GM23338 (cell line): Measurements from ENCODE around the gene TAS2R40. TPM values are rescaled to one million over a fixed set of nuclear protein-coding genes. Genes with fewer than 3 reads are reported as not detected.
A peak's percentile ranks its signal among the peaks of the same experiment; 100 is the strongest.

Experiments
- ATAC-seq: fragments of 200-7000 bp; cut with Tn5 transposase; 3 replicates; pipeline ENCODE4 v1.9.1; 2020
- DNase-seq: peaks from one replicate; pipeline ENCODE4 v3.0.0-alpha.2; 2015; ENCODE audit warnings: low spot score
- H2AFZ ChIP-seq: fragments of 200-600 bp; sonication (generic); 2 replicates; pipeline ENCODE4 v1.8.0; 2016; ENCODE audit warnings: antibody characterized with exemption, mild to moderate bottlenecking, moderate library complexity
- H3F3A ChIP-seq: fragments of 200-600 bp; sonication (generic); replicated peaks from 2 replicates; pipeline ENCODE4 v1.8.0; 2017; ENCODE audit warnings: antibody characterized with exemption, mixed run types, low read depth
- H3K27ac ChIP-seq: fragments of 200-600 bp; sonication (generic); 2 replicates; pipeline ENCODE4 v1.6.1; 2016; ENCODE audit warnings: low read depth
- H3K27me3 ChIP-seq: fragments of 200-600 bp; sonication (generic); 2 replicates; pipeline ENCODE4 v1.8.0; 2016; ENCODE audit warnings: mild to moderate bottlenecking, mixed run types, moderate library complexity; ENCODE audit not compliant: insufficient read depth
- H3K36me3 ChIP-seq: fragments of 200-600 bp; sonication (generic); 2 replicates; pipeline ENCODE4 v1.8.0; 2016; ENCODE audit warnings: mild to moderate bottlenecking; ENCODE audit not compliant: insufficient read depth
- H3K4me1 ChIP-seq: fragments of 200-600 bp; sonication (generic); 2 replicates; pipeline ENCODE4 v1.8.0; 2016; ENCODE audit warnings: mild to moderate bottlenecking, moderate library complexity; ENCODE audit not compliant: insufficient read depth
- H3K4me2 ChIP-seq: fragments of 200-600 bp; sonication (generic); 2 replicates; pipeline ENCODE4 v1.7.1; 2017; ENCODE audit warnings: mixed run types
- H3K4me3 ChIP-seq: fragments of 200-600 bp; sonication (generic); 2 replicates; pipeline ENCODE4 v1.6.1; 2016; ENCODE audit warnings: mixed run types
- H3K79me2 ChIP-seq: fragments of 200-600 bp; sonication (generic); replicated peaks from 2 replicates; pipeline ENCODE4 v1.8.0; 2017; ENCODE audit warnings: mild to moderate bottlenecking; ENCODE audit not compliant: insufficient read depth
- H3K9me2 ChIP-seq: fragments of 200-600 bp; sonication (generic); 2 replicates; pipeline ENCODE4 v1.8.0; 2017; ENCODE audit not compliant: insufficient read depth
- H4K20me1 ChIP-seq: fragments of 200-600 bp; sonication (generic); replicated peaks from 2 replicates; pipeline ENCODE4 v1.8.0; 2017; ENCODE audit warnings: mild to moderate bottlenecking; ENCODE audit not compliant: insufficient read depth
- H3K27ac Mint-ChIP-seq: 2 replicates; pipeline ENCODE4 v1.8.0; 2020; ENCODE audit warnings: inconsistent platforms, mild to moderate bottlenecking, moderate library complexity, mixed read lengths
- H3K27me3 Mint-ChIP-seq: 3 replicates; pipeline ENCODE4 v1.8.0; 2022; ENCODE audit warnings: low read depth, mild to moderate bottlenecking, moderate library complexity, mixed read lengths, inconsistent platforms; ENCODE audit not compliant: insufficient read depth, poor library complexity
- H3K36me3 Mint-ChIP-seq: 3 replicates; pipeline ENCODE4 v1.8.0; 2021; ENCODE audit warnings: low read depth, mild to moderate bottlenecking, inconsistent platforms, moderate library complexity, mixed read lengths
- H3K4me1 Mint-ChIP-seq: 3 replicates; pipeline ENCODE4 v1.8.0; 2020; ENCODE audit warnings: mild to moderate bottlenecking, inconsistent platforms, mixed read lengths
- H3K4me3 Mint-ChIP-seq: 3 replicates; pipeline ENCODE4 v1.8.0; 2021; ENCODE audit warnings: moderate library complexity, mild to moderate bottlenecking, inconsistent platforms, mixed read lengths
- H3K9me3 Mint-ChIP-seq: 3 replicates; pipeline ENCODE4 v1.8.0; 2020; ENCODE audit warnings: moderate library complexity, mild to moderate bottlenecking, inconsistent platforms, mixed read lengths
- CREB1 ChIP-seq: fragments of 250-450 bp; sonication (Bioruptor Pico); IDR thresholded peaks from 2 replicates; pipeline ENCODE4 v1.5.0; 2020; ENCODE audit warnings: low read depth, mild to moderate bottlenecking, moderate library complexity
- ETS1 ChIP-seq: IDR thresholded peaks from 2 replicates; pipeline ENCODE4 v1.6.1; 2016; ENCODE audit warnings: antibody characterized with exemption
- EZH2 ChIP-seq: fragments of 200-600 bp; sonication (generic); IDR thresholded peaks from one replicate; pipeline ENCODE4 v1.8.0; 2017; ENCODE audit warnings: antibody characterized with exemption, mild to moderate bottlenecking, low read depth; ENCODE audit not compliant: unreplicated experiment
- JUNB ChIP-seq: IDR thresholded peaks from one replicate; pipeline ENCODE4 v1.6.1; 2016; ENCODE audit warnings: antibody characterized with exemption; ENCODE audit not compliant: unreplicated experiment
- NANOG ChIP-seq: IDR thresholded peaks from 2 replicates; pipeline ENCODE4 v1.6.1; 2016; ENCODE audit warnings: antibody characterized with exemption, borderline replicate concordance
- POLR2AphosphoS5 ChIP-seq: IDR thresholded peaks from 2 replicates; pipeline ENCODE4 v1.6.1; 2016; ENCODE audit warnings: antibody characterized with exemption, low read depth
- REST ChIP-seq: IDR thresholded peaks from one replicate; pipeline ENCODE4 v1.6.1; 2018; ENCODE audit warnings: antibody characterized with exemption; ENCODE audit not compliant: unreplicated experiment
- STAT1 ChIP-seq: IDR thresholded peaks from one replicate; pipeline ENCODE4 v1.6.1; 2016; ENCODE audit warnings: antibody characterized with exemption; ENCODE audit not compliant: unreplicated experiment
- ZNF114 ChIP-seq: fragments of 250-450 bp; sonication (Bioruptor Pico); IDR thresholded peaks from 2 replicates; pipeline ENCODE4 v1.5.0; 2020; ENCODE audit warnings: mild to moderate bottlenecking, moderate library complexity
- polyA plus RNA-seq: library from polyadenylated mRNA; unstranded; fragments of >200 nt; fragmentation: Nextera tagmentation; extraction: Ambion mirVana; gene quantifications from 2 replicates; pipeline ENCODE4 v1.2.1, GENCODE V29; 2016
- total RNA-seq: library from RNA; depleted of rRNA; stranded (reverse); fragments of >200 nt; shearing (Covaris generic); gene quantifications from 2 replicates; pipeline ENCODE4 v1.2.3, GENCODE V29; 2014
- TF ChIP-seq, protein P1 (sequence below), 2 experiments: fragments of 200-600 bp in 1 of 2; sonication (generic) in 1 of 2; conservative IDR thresholded peaks; 2 replicates each; pipeline versions ENCODE4 v1.5.1 to v1.6.1; 2016 to 2017; ENCODE audit warnings: antibody characterized with exemption in 2 of 2, low read depth in 2 of 2, mild to moderate bottlenecking in 2 of 2, moderate library complexity in 1 of 2

Gene TAS2R40
- total and polyA plus RNA-seq, 2 experiments from 2014 or later, result not detected

DNA sequence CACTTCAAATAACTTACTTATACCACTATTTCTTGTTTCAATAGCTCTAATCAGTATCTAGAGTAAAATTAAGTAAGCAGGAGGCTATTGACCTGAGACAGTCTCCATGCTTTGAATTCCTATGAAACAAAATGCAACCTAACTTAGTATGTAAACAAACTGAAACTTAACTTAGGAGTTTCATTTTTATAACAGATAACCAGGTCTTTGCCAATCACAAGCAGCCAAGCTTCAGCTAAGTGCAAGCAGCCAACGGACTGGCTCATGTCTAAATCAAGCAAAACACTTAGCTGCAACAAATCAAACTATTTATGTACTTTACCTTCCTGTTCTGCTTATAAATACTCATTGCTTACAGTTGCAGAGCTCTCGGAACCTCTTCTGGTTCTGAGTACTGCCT, 37.0 kb downstream of the TAS2R40 start:
- Mint-ChIP-seq H3K27ac (no peak overlapping the region), H3K9me3 (no peaks in the 10 kb centered on the region), H3K36me3 (no peaks in the 10 kb centered on the region), H3K4me1 (no peaks in the 10 kb centered on the region; the same call in 2 of the 3 replicates), H3K27me3 (peaks cover 4% of the 10 kb centered on the region), H3K4me3 (no peak overlapping the region)
- Histone ChIP-seq H3K4me1 (peaks cover 1% of the 10 kb centered on the region; the same call in 1 of the 2 replicates), H2AFZ (peak overlapping the region; percentile 70; the same call in 1 of the 2 replicates), H3K9me2 (0 out of 2 replicates have a peak, but pooled peaks cover 4% of the 10 kb centered on the region), H3K27ac (no peak overlapping the region), H4K20me1 (no peaks in the 10 kb centered on the region), H3F3A (no peaks in the 10 kb centered on the region; the same call in 1 of the 2 replicates), H3K4me2 (no peak overlapping the region), H3K79me2 (no peaks in the 10 kb centered on the region), H3K36me3 (no peaks in the 10 kb centered on the region), H3K4me3 (no peak overlapping the region), H3K27me3 (no peaks in the 10 kb centered on the region)
- no peak for DNase-seq
- no peak for ATAC-seq
- TF ChIP-seq ETS1 (no peak), ZNF114 (no peak), POLR2AphosphoS5 (no peak), REST (no peak)
- TF ChIP-seq, protein P1, sequence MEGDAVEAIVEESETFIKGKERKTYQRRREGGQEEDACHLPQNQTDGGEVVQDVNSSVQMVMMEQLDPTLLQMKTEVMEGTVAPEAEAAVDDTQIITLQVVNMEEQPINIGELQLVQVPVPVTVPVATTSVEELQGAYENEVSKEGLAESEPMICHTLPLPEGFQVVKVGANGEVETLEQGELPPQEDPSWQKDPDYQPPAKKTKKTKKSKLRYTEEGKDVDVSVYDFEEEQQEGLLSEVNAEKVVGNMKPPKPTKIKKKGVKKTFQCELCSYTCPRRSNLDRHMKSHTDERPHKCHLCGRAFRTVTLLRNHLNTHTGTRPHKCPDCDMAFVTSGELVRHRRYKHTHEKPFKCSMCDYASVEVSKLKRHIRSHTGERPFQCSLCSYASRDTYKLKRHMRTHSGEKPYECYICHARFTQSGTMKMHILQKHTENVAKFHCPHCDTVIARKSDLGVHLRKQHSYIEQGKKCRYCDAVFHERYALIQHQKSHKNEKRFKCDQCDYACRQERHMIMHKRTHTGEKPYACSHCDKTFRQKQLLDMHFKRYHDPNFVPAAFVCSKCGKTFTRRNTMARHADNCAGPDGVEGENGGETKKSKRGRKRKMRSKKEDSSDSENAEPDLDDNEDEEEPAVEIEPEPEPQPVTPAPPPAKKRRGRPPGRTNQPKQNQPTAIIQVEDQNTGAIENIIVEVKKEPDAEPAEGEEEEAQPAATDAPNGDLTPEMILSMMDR (conservative IDR thresholded peaks at IDR 0.05; ENCODE audit: low read depth in 2 of 2), result no peak

DNA sequence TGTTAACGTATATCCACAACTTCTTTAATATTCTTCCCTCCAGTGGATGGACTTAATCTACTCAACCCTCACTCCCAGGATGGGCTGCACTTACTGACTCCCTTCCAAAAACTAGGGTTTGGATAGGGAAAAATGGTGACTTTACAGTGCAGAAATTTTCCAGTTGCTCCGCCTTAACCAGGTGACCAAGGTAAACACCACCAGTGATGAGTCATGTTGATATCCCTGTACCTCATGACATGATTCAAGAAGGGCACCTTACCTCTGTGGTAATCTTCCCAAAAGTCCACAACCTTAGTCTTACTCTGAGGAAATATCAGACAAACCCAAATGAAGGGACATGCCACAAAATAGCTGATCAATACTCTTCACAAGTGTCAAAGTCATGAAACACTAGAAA, 37.9 kb downstream of the TAS2R40 start:
- H3K79me2 ChIP-seq, result no peaks in the 10 kb centered on the region
- peaks cover 3% of the 10 kb centered on the region; the same call in 1 of the 2 replicates for H3F3A ChIP-seq
- no peaks in the 10 kb centered on the region for H3K9me3 Mint-ChIP-seq
- H3K27ac ChIP-seq, result no peak overlapping the region
- H3K4me1 ChIP-seq, result peaks cover 4% of the 10 kb centered on the region; the same call in 1 of the 2 replicates
- DNase-seq (no peak), ATAC-seq (no peak)
- 0 out of 2 replicates have a peak, but pooled peaks cover 7% of the 10 kb centered on the region for H3K27me3 ChIP-seq
- H3K36me3 Mint-ChIP-seq, result no peaks in the 10 kb centered on the region; the same call in 2 of the 3 replicates
- peaks cover 9% of the 10 kb centered on the region for H3K27me3 Mint-ChIP-seq
- H3K27ac Mint-ChIP-seq, result no peak overlapping the region
- H3K4me3 ChIP-seq, result no peak overlapping the region
- 0 out of 2 replicates have a peak, but pooled peaks cover 4% of the 10 kb centered on the region for H3K9me2 ChIP-seq
- H3K4me1 Mint-ChIP-seq, result peaks cover 4% of the 10 kb centered on the region
- TF ChIP-seq STAT1, result no peak
- no peak for TF ChIP-seq REST
- no peak for TF ChIP-seq NANOG
- no peak for TF ChIP-seq JUNB
- no peak for TF ChIP-seq ETS1
- no peak for TF ChIP-seq EZH2
- TF ChIP-seq CREB1 (CRISPR knock-in tag), result no peak
- no peak overlapping the region for H3K4me3 Mint-ChIP-seq
- no peak overlapping the region for H3K4me2 ChIP-seq
- H3K36me3 ChIP-seq, result no peaks in the 10 kb centered on the region
- no peak overlapping the region for H2AFZ ChIP-seq
- H4K20me1 ChIP-seq, result no peaks in the 10 kb centered on the region
